Measurements from ENCODE around the gene TSPEAR.
"Not testable (repeated sequence)": the region's sequence is repeated elsewhere in the genome, so short reads cannot be mapped to it uniquely, and the experiment has no call there.

Gene TSPEAR

DNA sequence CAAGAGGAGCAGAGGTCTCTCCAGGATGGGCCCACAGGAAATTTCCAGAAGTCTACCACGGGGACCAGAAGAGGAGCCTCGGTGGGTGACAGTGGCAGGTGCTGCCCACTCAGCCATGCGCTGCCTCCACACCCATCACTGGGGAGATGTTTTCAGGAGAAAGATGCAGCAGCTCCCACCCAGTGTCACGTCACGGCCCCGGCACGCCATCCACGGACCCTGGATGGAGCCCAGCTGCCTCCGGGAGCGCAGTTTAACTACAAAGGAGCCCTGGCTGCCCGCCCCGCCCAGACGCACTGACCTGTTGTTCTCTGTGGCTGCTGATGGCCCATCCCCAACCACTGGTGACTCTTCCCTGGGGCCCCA, 6.8 kb downstream of the TSPEAR start:
- Mint-ChIP-seq H3K4me1 (ENCODE audit: low read depth) (peaks cover 14% of the 10 kb centered on the region), H3K27me3 (peaks cover 93% of the 10 kb centered on the region)

DNA sequence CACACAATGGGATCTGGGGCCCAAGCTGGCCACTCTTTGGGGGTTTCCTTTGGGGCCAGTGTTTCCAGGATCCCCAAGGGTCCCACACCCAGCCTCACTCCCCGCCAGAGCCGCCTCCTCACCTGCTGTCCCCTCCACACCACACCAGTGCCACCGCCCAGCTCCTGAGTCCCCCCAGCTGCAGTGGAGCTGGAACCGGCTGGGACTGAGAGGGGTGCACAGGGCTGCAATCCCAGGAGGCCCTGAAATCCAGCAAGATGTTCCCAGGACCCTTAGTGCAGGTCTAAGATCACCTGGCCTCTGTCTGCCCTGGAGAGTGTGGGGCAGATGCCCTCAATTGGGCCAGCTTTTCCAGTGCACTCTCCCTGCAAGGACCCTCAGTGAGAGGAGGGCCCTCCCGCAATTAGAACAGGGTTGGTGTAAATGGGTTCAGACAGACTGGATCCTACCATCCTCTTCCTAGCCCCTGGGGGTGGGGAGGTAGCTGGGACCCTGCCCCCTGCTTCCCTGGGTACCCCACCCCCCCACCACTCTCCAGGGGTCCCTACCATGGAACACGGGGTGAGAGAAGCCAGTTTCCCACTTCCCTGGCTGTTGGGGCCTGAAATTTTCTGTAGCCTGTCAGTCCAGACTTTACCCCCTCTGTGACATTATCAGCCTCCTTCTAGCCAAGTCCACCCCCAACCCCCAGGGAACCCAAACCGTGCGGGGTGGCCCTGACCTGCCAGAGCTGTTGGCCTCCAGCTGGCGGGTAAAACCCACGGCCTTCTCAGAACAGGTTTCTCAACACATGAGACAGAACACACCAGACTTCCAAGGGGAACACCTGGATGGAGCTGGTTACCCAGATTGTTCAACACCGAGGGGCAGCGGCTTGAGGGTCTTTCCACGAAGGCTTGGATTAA, 7.4 kb downstream of the TSPEAR start:
- no peak for DNase-seq

More for the DNA sequence above, 6.8 kb downstream of the TSPEAR start:
- Mint-ChIP-seq H3K27ac (no peak overlapping the region), H3K4me3 (no peak overlapping the region), H3K9me3 (peaks cover 10% of the 10 kb centered on the region), H3K36me3 (ENCODE audit: low read depth) (peaks cover 6% of the 10 kb centered on the region)
- DNase-seq = no peak

DNA sequence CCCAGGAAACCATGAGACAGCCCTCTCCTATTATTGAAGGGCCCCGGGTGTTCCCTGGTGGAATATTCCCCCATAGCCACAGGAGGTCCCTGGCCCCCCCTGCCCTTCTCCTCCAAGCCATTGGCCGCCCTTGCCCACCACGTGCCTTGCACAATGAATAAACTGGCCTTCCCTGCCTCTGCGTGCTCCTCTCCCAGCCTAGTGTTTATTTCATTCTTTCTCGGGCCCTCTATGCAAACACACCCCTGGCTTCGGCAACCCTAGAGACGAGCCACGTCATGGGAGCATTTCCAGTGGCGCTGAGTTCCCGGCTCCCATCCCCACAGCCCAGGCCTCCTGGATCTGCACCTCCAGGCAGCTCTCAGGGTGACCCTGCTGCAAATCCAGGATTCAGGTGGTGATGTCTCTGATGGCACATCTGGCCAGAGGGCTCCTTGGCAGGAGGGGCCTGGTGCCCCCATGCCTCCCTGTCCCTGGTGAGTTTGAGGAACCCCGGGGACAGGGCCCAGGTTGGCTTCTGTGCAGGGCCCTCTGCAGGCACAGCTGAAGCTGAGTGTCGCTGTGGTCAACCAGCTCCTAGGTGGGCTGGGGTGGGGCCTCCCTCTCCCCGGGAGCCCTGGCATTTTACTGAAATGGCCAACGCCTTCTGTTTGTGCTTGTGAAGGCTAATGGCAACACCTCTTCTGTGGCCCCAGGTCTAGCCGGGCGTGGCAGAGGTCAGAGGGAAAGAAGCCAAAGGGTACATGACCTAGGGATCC, 8.2 kb downstream of the TSPEAR start:
- Mint-ChIP-seq H3K4me1 (ENCODE audit: low read depth) (peaks cover 4% of the 10 kb centered on the region), H3K27ac (no peak overlapping the region), H3K27me3 (peaks cover 90% of the 10 kb centered on the region), H3K36me3 (ENCODE audit: low read depth) (peaks cover 6% of the 10 kb centered on the region), H3K9me3 (peaks cover 10% of the 10 kb centered on the region), H3K4me3 (no peak overlapping the region)
- DNase-seq = no peak

More for the DNA sequence above, 7.4 kb downstream of the TSPEAR start:
- Mint-ChIP-seq H3K27ac (no peak overlapping the region), H3K27me3 (peaks cover 91% of the 10 kb centered on the region), H3K4me3 (no peak overlapping the region), H3K9me3 (peaks cover 10% of the 10 kb centered on the region), H3K4me1 (ENCODE audit: low read depth) (peaks cover 8% of the 10 kb centered on the region), H3K36me3 (ENCODE audit: low read depth) (peaks cover 6% of the 10 kb centered on the region)

DNA sequence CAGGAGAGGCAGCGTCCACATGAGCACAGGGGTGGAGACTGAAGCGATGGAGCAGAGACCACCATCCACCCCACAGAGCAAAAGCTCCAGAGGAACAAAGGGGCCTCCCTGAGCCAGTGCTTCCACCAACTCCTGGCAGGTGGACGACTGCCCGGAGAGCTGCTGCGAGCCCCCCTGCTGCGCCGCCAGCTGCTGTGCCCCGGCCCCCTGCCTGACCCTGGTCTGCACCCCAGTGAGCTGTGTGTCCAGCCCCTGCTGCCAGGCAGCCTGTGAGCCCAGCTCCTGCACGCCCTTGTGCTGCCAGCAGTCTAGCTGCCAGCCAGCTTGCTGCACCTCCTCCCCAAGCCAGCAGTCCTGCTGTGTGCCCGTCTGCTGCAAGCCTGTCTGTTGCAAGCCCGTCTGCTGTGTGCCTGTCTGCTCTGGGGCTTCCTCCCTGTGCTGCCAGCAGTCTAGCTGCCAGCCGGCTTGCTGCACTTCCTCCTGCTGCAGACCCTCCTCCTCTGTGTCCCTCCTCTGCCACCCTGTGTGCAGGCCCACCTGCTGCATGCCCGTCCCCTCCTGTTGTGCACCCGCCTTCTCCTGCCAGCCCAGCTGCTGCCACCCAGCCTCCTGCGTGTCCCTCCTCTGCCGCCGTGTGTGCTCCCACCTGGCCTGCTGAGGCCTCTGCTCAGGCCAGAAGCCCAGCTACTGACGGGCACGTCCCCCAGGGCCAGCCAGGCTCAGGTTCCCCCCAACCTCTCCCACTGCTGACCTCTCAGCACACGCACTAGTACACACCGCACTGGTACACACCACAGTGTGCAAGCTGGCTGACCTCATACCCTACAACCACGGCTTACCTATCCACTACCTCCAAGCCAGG, 9.0 kb downstream of the TSPEAR start:
- peaks cover 10% of the 10 kb centered on the region for H3K9me3 Mint-ChIP-seq
- no peak for DNase-seq
- H3K36me3 Mint-ChIP-seq (ENCODE audit: low read depth) = peaks cover 6% of the 10 kb centered on the region
- H3K27me3 Mint-ChIP-seq = peaks cover 90% of the 10 kb centered on the region
- no peak overlapping the region for H3K27ac Mint-ChIP-seq
- H3K4me1 Mint-ChIP-seq (ENCODE audit: low read depth) = peaks cover 4% of the 10 kb centered on the region
- H3K4me3 Mint-ChIP-seq = no peak overlapping the region

DNA sequence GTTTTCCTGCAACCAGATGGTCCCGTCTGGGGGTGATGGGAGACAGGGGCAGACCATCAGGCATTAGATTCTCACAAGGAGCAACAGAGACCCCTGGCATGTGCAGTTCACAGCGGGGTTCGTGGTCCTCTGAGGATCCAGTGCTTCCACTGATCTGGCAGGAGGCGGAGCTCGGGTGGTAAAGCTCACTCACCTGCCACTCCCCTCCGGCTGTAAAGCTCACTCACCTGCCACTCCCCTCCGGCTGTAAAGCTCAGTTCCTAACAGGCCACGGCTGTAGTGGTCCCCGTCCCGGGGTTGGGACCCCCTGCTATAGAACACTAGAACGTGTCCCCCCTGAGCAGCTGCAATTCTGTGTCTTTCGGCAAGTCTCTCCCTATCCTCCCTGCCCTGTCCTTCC, 9.8 kb downstream of the TSPEAR start:
- H3K27me3 Mint-ChIP-seq = peaks cover 90% of the 10 kb centered on the region
- H3K36me3 Mint-ChIP-seq (ENCODE audit: low read depth) = peaks cover 6% of the 10 kb centered on the region
- no peak overlapping the region for H3K4me3 Mint-ChIP-seq
- H3K27ac Mint-ChIP-seq = no peak overlapping the region
- H3K4me1 Mint-ChIP-seq (ENCODE audit: low read depth) = peaks cover 4% of the 10 kb centered on the region
- DNase-seq = no peak
- H3K9me3 Mint-ChIP-seq = peaks cover 10% of the 10 kb centered on the region

DNA sequence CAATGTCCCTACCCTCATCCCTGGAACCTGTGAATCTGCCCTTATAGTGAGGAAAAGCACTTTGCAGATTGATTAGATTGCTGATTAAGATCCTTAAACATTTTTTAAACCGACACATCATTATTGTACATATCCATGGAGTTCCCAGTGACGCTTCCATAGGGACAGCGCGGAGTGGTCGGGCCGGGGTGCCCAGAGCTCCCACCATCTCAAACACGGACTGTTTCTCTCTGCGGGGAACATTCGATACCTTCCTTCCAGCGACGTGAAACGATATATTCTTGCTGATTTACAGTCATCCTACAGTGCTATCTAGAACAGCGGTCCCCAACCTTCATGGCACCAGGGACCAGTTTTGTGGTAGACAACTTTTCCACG, 10.4 kb downstream of the TSPEAR start:
- Mint-ChIP-seq H3K9me3 (peaks cover 8% of the 10 kb centered on the region), H3K27me3 (peaks cover 84% of the 10 kb centered on the region), H3K4me1 (ENCODE audit: low read depth) (no peaks in the 10 kb centered on the region), H3K36me3 (ENCODE audit: low read depth) (peaks cover 4% of the 10 kb centered on the region), H3K4me3 (no peak overlapping the region), H3K27ac (no peak overlapping the region)
- no peak for DNase-seq

DNA sequence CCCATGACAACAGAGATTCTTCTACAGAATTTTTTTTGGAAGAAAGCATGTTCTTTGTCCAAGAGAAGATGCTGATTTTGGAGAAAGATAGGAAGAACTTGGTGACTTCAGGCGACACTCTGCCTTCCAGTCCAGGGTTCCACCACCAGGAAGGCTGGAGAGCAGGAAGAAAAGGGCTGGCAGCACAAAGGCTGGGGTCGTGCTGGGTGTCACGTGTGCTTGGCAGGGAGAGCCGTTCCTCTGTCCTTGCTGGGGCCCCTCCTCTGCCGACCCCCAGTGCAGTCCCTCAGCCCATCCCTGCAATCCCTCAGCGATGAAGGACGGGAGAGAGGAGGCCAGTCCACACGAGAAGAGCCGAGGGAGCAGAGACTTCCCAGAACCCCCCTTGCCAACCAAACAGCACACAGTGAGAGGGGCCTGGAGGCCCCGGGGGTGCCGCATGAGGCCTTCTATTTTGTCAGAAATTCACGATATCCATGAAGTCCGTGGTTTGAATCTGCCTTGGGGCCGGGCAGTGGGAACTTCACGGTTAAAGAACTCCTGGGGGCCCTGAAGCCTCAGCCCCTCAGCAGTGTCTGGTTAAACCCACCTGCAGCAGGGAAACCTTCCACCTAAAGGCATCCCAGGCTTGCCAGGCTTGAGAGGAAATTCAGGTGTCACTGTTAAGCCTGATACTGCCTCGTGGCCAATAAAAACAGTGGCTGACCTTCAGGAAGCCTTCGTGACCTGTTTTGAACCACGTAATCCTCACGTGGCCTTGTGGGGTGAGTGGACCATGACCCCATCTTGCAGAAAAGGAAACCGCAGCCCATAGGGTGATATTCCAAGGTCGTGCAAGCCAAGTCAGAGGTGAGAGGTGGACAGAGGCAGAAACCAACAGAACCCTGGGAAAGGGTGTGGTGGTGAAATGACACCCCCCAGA, 11.0 kb downstream of the TSPEAR start:
- peaks cover 79% of the 10 kb centered on the region for H3K27me3 Mint-ChIP-seq
- H3K27ac Mint-ChIP-seq = no peak overlapping the region
- no peaks in the 10 kb centered on the region for H3K4me1 Mint-ChIP-seq (ENCODE audit: low read depth)
- no peak for DNase-seq
- H3K9me3 Mint-ChIP-seq = peaks cover 3% of the 10 kb centered on the region
- H3K36me3 Mint-ChIP-seq (ENCODE audit: low read depth) = no peaks in the 10 kb centered on the region
- H3K4me3 Mint-ChIP-seq = no peak overlapping the region

DNA sequence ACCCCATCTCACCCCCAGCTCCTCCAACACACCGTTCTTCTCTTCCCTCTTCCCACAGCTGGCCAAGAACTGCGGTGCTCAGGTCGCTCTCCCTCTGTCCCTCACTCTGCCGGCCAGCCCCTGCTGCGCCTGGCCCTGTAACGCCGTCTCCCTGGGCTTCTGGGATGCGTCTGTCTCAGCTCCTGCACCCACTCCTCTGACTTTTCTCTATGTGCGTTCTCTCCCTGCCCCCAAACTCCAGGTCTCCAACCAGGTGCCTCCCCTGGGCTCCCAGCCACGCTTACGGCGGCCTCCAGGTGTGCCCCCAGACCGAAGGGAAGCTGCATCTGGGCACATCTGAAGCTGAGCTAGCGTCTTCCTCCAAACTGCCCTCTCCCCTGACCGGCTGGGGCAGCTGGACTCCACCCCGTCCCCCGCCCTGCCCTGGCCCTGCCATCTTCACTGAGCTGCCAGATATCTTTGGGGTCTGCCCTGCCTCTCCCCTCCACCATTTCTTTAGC, 11.8 kb downstream of the TSPEAR start:
- Mint-ChIP-seq H3K4me3 (no peak overlapping the region), H3K27ac (no peak overlapping the region), H3K4me1 (ENCODE audit: low read depth) (peaks cover 1% of the 10 kb centered on the region), H3K9me3 (no peaks in the 10 kb centered on the region), H3K27me3 (peaks cover 71% of the 10 kb centered on the region), H3K36me3 (ENCODE audit: low read depth) (no peaks in the 10 kb centered on the region)
- DNase-seq = no peak

DNA sequence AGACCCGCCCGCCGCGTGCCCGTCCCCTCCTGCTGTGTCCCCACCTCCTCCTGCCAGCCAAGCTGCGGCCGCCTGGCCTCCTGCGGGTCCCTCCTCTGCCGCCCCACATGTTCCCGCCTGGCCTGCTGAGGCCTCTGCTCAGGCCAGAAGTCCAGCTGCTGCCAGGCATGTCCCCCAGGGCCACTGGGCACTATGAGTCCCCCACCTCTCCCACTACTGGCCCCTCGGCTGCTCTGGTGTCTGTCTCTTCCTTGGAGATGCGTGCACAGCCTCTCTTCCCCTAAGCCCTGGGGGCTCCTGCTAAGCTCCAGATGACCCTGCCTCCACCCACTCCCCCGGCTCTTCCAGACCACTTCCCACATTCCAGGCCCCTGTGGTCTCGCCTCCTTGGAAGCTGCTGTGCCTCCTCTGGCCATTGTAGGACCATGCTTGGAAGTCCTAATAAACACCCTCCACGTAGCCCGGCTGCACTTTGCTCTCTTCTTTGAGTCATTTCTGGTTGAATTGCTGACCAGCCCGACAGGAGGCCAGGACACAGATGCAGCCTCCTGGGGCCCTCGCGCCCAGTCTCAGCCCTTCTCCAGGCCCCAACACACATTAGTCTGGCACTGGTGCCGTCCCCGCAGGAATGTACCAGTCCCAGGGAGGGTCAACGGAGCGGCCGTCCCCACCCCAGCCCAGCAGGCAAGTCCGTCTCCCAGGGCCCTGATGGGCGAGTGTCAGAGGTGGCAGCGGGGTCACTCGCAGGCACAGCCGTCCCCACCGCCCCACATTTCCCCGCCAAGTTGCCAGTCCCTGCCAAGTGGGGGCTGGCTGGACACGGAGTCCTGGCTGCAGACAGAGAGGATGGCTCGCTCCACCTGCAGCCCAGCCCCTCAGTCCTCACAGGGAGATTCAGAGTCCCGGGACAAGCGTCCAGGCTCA, 13.3 kb downstream of the TSPEAR start:
- H3K36me3 Mint-ChIP-seq (ENCODE audit: low read depth) = no peaks in the 10 kb centered on the region
- peaks cover 4% of the 10 kb centered on the region for H3K4me1 Mint-ChIP-seq (ENCODE audit: low read depth)
- H3K27ac Mint-ChIP-seq = no peak overlapping the region
- H3K27me3 Mint-ChIP-seq = peaks cover 57% of the 10 kb centered on the region
- H3K4me3 Mint-ChIP-seq = no peak overlapping the region
- DNase-seq = no peak
- H3K9me3 Mint-ChIP-seq = peaks cover 3% of the 10 kb centered on the region

DNA sequence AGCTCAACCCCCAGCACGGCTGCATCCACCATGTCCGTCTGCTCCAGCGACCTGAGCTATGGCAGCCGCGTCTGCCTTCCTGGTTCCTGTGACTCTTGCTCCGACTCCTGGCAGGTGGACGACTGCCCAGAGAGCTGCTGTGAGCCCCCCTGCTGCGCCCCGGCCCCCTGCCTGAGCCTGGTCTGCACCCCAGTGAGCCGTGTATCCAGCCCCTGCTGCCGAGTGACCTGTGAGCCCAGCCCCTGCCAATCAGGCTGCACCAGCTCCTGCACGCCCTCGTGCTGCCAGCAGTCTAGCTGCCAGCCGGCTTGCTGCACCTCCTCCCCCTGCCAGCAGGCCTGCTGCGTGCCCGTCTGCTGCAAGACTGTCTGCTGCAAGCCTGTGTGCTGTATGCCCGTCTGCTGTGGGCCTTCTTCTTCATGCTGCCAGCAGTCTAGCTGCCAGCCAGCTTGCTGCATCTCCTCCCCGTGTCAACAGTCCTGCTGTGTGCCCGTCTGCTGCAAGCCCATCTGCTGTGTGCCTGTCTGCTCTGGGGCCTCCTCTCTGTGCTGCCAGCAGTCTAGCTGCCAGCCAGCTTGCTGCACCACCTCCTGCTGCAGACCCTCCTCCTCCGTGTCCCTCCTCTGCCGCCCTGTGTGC, 14.1 kb downstream of the TSPEAR start, which contains the start of gene KRTAP10-12:
Gene KRTAP10-12, plus strand, starts transcription at position 1 of the 639 bp plus-strand sequence. Its CDS starts 30 bp downstream, at position 31.
- H3K27ac Mint-ChIP-seq; H3K9me3 Mint-ChIP-seq; DNase-seq; H3K36me3 Mint-ChIP-seq (ENCODE audit: low read depth); H3K4me1 Mint-ChIP-seq (ENCODE audit: low read depth); H3K4me3 Mint-ChIP-seq: not testable (repeated sequence)
- H3K27me3 Mint-ChIP-seq = peaks cover 49% of the 10 kb centered on the region

DNA sequence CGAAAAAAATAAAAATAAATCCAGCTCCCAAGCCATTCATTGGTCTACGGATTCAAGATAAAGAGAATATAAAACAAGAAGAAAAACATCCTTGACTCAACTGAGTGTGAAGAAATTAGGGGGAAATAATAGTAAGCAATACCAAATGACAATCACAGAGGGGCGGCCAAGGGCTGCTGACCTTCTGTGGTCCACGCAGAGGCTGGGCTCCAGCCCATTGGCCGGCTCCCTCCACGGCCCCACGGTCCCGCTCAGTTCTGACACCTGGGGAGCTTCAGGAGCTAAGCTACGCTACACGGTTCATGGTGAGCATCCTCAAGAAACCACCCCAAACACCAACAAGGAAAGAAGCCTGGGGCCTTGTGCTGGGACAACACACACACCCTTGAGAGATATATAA, 14.8 kb downstream of the TSPEAR start:
- H3K4me3 Mint-ChIP-seq = no peak overlapping the region
- H3K36me3 Mint-ChIP-seq (ENCODE audit: low read depth) = no peaks in the 10 kb centered on the region
- H3K27ac Mint-ChIP-seq = no peak overlapping the region
- peaks cover 10% of the 10 kb centered on the region for H3K9me3 Mint-ChIP-seq
- peaks cover 44% of the 10 kb centered on the region for H3K27me3 Mint-ChIP-seq
- H3K4me1 Mint-ChIP-seq (ENCODE audit: low read depth) = peaks cover 9% of the 10 kb centered on the region
- no peak for DNase-seq

DNA sequence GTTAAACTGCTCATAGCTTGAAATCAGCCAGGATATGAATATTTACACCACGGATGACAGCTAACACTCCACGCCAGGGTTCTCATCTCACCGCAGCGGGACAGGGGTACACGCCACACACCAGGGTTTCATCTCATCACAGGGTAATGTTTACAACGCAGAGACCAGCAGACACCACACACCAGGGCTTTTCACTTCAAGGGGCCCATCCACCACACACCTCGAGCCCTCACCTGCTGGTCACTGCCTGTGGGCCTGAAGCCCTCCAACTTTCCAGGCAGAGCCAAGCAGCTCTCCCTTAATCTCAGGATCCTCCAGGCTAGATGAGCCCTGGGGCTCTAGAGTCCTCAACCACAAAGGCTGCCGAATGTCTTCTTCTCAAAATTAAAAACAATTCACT, 15.7 kb downstream of the TSPEAR start:
- Mint-ChIP-seq H3K9me3 (peaks cover 10% of the 10 kb centered on the region), H3K36me3 (ENCODE audit: low read depth) (no peaks in the 10 kb centered on the region), H3K4me3 (no peak overlapping the region), H3K4me1 (ENCODE audit: low read depth) (peaks cover 14% of the 10 kb centered on the region), H3K27ac (no peak overlapping the region), H3K27me3 (peaks cover 34% of the 10 kb centered on the region)
- DNase-seq = no peak
